Effector CD8-positive, alpha-beta T cell (primary cell): ENCODE data around the gene SPAG6.
"Not testable (repeated sequence)": the region's sequence is repeated elsewhere in the genome, so short reads cannot be mapped to it uniquely, and the experiment has no call there.

Experiments
- DNase-seq: peaks from one replicate; lab custom pipeline; 2025; lab: John Stamatoyannopoulos, UW

Gene SPAG6

DNA sequence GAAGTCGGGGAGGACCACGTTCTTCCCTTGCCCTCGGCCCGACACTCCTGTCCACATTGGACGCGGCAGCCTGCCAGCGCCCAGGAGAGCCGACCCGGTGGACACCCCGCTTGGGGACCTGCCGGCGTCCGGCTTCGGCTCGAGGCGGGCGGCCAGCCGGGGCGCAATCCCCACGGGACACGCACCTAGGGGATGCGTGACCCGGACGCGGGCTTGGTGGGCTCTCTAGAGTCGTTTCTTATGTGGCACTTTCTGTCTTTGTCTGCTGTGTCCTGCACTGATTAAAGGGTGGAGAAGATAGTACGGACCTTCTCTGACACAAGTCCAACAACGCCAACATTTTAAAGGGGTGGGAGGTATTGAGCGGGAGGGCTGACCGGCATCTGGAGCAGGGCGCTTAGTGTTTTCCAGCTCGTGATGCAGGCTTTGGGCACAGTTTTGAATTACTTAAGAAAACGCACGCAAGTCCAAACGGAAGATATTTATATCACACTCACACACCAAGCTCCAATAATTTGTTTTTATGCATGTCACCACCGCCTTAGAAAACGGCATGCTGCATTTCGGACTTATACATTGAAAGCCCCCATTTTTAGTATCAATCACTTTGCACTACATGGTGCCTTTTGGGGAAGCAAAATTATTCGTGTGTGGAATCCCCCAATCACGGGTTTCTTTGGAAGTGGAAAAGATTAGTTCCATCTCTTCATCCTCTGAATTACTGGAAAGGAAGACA is 3.9 kb upstream of the SPAG6 start:
- no peak for DNase-seq

- DNase-seq: no peak
Measured at GRCh38 chr10:22341926-22342196, 3.4 kb upstream of the SPAG6 start.

DNA sequence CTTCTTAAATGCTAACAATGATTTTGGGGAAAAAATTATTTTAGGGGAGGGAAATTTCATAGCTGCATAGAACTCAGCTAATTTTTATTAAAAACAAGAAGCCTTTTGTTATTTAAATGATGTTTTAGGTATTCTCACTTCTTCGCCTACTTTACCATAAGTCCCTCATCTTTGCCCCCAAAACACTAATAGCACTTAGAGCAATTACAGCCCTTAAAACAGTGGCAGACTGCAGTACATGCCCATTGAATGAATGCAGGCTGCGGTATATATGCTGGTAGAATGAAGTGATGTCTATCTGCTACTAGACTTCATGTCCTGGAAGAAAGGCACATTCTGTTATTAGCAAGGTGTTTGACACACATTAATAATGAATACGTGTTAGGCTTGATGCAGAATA is 2.9 kb upstream of the SPAG6 start:
- DNase-seq: no peak

DNA sequence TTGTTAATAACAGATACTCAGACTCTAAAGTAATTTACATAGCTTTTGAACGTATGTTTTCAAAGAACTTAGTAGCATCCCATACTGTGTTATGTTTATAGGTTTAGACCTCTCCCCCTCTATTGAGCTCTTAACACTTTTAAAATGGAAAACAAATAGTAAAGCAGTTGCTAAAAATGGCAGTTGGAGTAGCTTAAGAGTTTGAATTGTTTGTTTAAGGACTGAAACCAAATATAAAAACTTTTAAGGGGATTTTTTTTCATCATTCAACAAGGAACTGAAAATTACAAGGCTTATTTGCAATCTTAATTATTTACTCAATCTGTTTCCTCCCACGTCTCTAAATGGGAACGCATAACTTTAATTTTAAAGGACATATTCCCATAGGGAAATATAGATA is 1.6 kb upstream of the SPAG6 start:
- no peak for DNase-seq

DNA sequence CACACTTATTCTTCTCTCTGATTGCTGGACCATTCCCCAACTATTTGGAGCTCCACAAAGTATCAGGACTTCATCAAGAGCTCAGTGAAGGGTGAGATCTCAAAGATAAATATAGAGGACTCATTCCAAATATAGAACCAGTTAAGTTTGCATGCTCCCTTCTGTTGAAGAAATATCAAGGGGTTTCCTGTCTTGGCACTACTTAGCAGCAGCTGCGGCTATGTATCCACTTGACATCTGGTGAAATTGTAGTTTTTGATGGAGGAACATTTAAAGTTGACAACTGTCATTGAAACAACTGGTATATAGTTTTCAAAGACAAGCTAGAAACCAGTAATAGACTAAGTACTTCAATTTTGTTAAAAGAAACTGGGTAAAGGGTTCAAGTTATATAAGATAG is 1.0 kb upstream of the SPAG6 start:
- DNase-seq: no peak

DNA sequence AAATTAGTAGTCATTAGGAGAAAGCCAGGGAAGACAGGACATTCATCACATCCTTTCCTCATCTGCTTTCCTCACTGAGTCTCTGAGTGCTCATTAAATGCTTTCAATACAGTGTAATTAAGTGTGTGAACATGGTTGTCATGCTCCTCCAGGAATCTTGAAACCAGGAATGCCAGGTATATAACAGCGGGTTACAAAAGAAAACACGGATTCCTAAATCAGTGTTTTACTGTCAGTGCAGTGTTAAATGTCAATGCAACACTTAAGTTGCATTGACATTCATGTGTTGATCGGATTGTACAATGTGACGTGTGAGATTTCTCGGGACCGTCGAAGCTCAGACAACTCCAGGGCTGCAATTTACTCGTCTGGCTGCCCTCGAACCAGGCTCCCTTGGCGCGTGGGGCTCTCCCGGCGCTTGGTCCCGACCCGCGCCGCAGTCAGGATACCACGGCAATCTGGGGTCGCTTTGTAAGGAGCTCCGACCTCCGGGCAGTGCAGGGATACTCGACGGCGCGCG is 455 bp upstream of the SPAG6 start:
- no peak for DNase-seq

- no peak for DNase-seq
Measured at GRCh38 chr10:22346096-22346661, 883 bp downstream of the SPAG6 start.

- DNase-seq: no peak
Measured at GRCh38 chr10:22349755-22350154, 4.5 kb downstream of the SPAG6 start.

- DNase-seq: no peak
Measured at GRCh38 chr10:22351131-22351703, 5.9 kb downstream of the SPAG6 start.

- no peak for DNase-seq
Measured at GRCh38 chr10:22356324-22356873, 11.1 kb downstream of the SPAG6 start.

- not testable (repeated sequence) for DNase-seq
Measured at GRCh38 chr10:22357770-22358169, 12.5 kb downstream of the SPAG6 start.

GRCh38 chr10:22363305-22363704 is 18.0 kb downstream of the SPAG6 start:
- no peak for DNase-seq

GRCh38 chr10:22364407-22365140 is 19.3 kb downstream of the SPAG6 start:
- no peak for DNase-seq

DNA sequence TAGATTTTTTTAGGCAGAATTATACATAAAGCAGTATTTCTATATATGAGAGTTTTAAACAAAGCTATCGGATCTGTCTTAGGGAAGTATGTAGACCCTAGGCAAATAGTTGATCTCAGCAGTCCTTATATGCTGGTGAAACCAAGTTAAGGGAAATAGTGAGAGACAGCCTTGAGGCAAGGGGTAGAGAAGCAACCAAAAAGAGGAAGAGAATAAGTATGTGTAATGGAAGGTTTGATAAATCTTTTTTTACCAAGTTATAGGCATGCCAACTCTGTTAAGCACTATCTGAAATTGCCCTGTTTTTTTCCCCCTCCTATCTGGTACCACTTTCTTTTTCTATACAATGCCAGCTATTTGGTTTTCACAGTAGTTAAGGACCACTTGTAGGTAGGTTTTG is 19.9 kb downstream of the SPAG6 start:
- DNase-seq: no peak

DNA sequence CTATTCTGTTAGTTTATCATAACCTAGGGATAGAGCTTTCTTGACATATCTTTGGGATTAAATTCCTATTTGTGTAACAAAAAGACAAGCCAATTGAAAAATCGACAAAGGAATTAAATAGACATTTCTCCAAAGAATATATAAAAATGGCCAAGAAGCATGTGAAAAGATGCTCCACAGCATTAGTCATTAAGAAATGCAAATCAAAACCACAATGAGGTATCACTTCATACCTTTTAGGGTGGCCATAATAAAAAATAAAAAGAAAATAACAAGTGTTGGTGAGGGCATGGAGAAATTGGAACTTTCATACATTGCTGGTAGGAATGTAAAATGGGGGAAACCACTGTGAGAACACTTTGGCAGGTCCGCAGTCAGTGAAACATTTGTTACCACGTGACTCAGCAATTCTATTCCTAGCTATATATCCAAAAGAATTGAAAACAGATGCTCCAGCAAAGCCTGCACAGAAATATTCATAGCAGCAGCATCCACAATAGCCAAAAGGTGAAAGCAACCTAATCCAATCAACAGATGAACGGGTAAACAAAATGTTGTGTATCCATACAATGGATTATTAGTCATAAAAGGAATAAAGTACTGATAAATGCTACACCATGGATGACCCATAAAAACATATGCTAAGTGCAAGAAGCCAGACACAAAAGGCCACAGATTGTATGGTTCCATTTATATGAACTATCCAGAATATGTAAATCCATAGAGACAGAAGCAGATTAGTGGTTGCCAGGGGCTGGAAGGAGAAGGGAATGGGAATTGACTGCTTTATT is 20.5 kb downstream of the SPAG6 start:
- DNase-seq: no peak

DNA sequence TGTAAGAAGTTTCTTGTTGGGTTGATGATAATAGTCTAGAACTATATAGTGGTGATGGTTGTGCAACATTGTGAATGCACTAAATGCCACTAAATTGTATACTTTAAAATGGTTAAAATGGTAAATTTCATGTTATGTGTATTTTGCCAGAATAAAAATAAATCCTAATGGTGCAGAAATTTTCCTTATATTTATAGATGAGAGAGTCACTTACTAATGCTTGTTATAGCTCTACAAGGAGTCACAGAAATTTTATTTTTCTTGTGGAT is 21.1 kb downstream of the SPAG6 start:
- no peak for DNase-seq

GRCh38 chr10:22366771-22367170 is 21.5 kb downstream of the SPAG6 start:
- no peak for DNase-seq

DNA sequence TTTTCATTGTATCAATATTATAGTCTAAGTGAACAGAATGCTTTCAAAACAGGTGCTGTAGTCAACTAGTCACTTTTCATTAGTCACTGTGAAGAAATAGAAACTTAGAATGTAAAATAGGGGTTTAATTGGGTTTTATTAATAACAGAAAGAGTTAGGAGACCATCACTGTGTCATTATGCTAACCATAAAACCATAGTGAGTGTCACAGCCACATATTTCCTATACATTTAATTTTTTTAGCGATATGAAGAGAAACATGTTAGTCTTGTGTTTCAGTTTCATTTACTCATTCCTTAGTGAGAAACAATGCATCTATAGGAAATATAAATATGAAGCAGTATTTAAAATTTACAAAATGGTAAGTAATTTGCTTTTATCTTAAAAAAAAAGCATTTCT is 22.2 kb downstream of the SPAG6 start:
- DNase-seq: no peak

DNA sequence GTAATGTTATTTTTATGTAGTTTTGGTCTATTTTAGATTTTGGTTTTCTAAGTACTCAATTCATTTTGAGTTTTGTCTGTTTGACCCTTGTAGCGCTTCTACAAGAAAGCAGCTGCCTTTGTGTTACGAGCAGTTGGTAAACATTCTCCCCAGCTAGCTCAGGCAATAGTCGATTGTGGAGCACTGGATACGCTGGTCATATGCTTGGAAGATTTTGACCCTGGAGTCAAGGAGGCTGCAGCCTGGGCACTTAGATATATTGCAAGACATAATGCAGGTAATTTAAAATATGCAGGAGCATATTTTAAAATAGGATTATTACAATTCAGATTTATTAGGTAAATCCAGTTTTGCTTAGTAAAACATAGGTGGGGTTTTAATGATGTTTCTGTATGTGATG is 23.1 kb downstream of the SPAG6 start:
- DNase-seq: no peak

- DNase-seq: no peak
Measured at GRCh38 chr10:22368981-22369380, 23.7 kb downstream of the SPAG6 start.

DNA sequence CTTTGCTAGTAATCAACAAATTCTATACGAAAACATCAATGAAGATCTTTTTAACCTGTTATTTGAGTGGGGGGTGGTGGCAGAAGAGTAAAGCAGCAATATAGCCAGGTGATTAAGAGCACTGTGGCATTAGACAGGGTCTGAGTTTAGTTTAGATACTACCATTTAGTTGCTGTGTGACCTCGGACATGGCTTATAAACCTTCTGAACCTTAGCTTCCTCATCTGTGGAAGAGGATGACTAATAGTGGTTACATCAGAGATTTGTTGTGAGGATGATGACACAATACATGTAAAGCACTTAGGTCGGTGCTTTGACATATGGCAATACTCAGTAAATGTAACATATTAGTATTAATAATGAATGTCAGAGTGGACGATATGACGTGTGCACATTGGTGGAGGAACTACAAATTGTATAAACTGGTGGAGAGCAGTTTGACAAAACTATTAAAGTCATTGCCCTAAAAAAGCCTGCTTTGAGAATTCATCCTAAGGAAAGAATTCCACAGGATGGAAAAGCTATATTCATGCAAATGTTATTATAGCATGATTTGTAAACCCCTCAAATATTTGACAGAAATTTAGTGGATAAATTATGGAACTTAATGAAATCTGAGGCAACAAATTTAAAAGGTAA is 24.3 kb downstream of the SPAG6 start:
- DNase-seq: no peak

DNA sequence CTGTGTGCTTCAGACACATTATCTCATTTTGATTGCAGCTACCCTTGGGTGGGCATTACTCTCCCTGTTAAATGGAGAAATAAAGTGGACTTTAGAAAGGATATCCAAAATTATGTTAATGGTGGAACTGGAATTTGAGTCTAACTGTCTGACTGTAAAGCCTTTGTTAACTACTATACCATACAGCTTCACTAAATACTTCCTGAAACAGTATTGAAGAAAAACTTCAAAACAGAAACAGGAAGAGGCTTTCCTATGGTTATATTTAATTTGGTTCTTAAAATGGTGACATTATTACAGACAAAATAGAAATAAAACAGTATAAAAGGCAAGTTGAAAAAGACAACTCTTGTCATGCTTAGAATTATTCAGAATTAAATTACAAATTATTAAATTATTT is 25.0 kb downstream of the SPAG6 start:
- DNase-seq: no peak
